K562 (cell line): ENCODE results near the gene NUP50. TPM values are rescaled to one million over a fixed set of nuclear protein-coding genes. Genes with fewer than 3 reads are reported as not detected.

Source experiments
- BRF1 ChIP-seq: IDR thresholded peaks from 3 replicates; pipeline ENCODE4 v1.6.1; 2011; ENCODE audit warnings: borderline replicate concordance, mild to moderate bottlenecking; ENCODE audit not compliant: insufficient read length; ENCODE audit errors: extremely low read depth
- CBFA2T3 ChIP-seq: fragments of 450-650 bp; IDR thresholded peaks from 2 replicates; pipeline ENCODE4 v1.6.1; 2017
- CBX3 ChIP-seq, 2 experiments: IDR thresholded peaks; 1 replicate in 1 of 2; 2 replicates in 1 of 2; pipeline ENCODE4 v1.6.1; 2012; ENCODE audit warnings: inconsistent platforms in 2 of 2, low read length in 2 of 2, borderline replicate concordance in 1 of 2, control low read depth in 1 of 2
- HLTF ChIP-seq: fragments of 450-650 bp; IDR thresholded peaks from 2 replicates; pipeline ENCODE4 v1.6.1; 2016
- KDM5B ChIP-seq: fragments of 200-600 bp; sonication (generic); IDR thresholded peaks from 2 replicates; pipeline ENCODE4 v1.6.1; 2012; ENCODE audit warnings: low read depth, mild to moderate bottlenecking, moderate library complexity, low read length, control low read depth, inconsistent platforms; ENCODE audit not compliant: insufficient replicate concordance
- NFE2 ChIP-seq: IDR thresholded peaks from 2 replicates; pipeline ENCODE4 v1.6.1; 2014; ENCODE audit warnings: antibody characterized with exemption, low read depth
- NONO ChIP-seq, 2 experiments: fragments of 200-400 bp in 1 of 2; fragments of 450-650 bp in 1 of 2; formaldehyde crosslinking in 1 of 2; IDR thresholded peaks; 2 replicates each; pipeline ENCODE4 v1.6.1; 2017; ENCODE audit warnings: low read depth in 2 of 2, mild to moderate bottlenecking in 2 of 2, moderate library complexity in 2 of 2, low read length in 1 of 2
- RBM39 ChIP-seq: fragments of 200-400 bp; formaldehyde crosslinking; optimal IDR thresholded peaks from 2 replicates; pipeline ENCODE3; 2018; ENCODE audit warnings: low read depth, low read length
- SP1 ChIP-seq: sonication (generic); formaldehyde crosslinking; IDR thresholded peaks from 2 replicates; pipeline ENCODE4 v1.8.1; 2022; ENCODE audit warnings: mild to moderate bottlenecking, missing genetic modification reagents
- TBL1XR1 ChIP-seq, 2 experiments: IDR thresholded peaks; 2 replicates each; pipeline ENCODE4 v1.6.1; 2012; ENCODE audit warnings: improper control_type of control experiment in 2 of 2, low read length in 2 of 2, mild to moderate bottlenecking in 1 of 2
- polyA plus RNA-seq, 8 experiments: library from polyadenylated mRNA; depleted of rRNA in 4 of 8; stranded (reverse) in 5 of 8; unstranded in 3 of 8; fragments of >200 nt; fragmentation: Nextera tagmentation in 2 of 8; fragmentation: Illumina TruSeq in 1 of 8; extraction: Ambion mirVana in 2 of 8; extraction: Trizol in 1 of 8; gene quantifications; 2 replicates each; pipeline versions ENCODE4 v1.2.1 to v1.2.3, GENCODE V29; 2011 to 2014; ENCODE audit warnings: inconsistent platforms in 1 of 8, missing spikeins in 1 of 8
- total RNA-seq, 7 experiments: library from RNA; depleted of rRNA in 6 of 7; stranded (reverse); fragments of >200 nt in 6 of 7; fragmentation: Illumina TruSeq in 2 of 7; extraction: Trizol in 2 of 7; gene quantifications; 2 replicates each; pipeline versions ENCODE4 v1.2.1 to v1.2.3, GENCODE V29; 2011 to 2021; ENCODE audit warnings: low replicate concordance in 1 of 7
- TF ChIP-seq, protein P1 (sequence below): fragments of 200-600 bp; sonication (generic); IDR thresholded peaks from one replicate; pipeline ENCODE4 v1.6.1; 2012; ENCODE audit warnings: mild to moderate bottlenecking, low read depth, low read length, inconsistent platforms
- TF ChIP-seq, protein P2 (sequence below), 2 experiments: fragments of 450-650 bp; IDR thresholded peaks; 2 replicates each; pipeline ENCODE4 v1.6.1; 2016

Gene NUP50
- total and polyA plus RNA-seq, 9 of the 15 experiments (the other 6 are each of a cell fraction or from before 2014, with no cell fraction given), result 23.8 to 83.7 (median 55.3) TPM

DNA sequence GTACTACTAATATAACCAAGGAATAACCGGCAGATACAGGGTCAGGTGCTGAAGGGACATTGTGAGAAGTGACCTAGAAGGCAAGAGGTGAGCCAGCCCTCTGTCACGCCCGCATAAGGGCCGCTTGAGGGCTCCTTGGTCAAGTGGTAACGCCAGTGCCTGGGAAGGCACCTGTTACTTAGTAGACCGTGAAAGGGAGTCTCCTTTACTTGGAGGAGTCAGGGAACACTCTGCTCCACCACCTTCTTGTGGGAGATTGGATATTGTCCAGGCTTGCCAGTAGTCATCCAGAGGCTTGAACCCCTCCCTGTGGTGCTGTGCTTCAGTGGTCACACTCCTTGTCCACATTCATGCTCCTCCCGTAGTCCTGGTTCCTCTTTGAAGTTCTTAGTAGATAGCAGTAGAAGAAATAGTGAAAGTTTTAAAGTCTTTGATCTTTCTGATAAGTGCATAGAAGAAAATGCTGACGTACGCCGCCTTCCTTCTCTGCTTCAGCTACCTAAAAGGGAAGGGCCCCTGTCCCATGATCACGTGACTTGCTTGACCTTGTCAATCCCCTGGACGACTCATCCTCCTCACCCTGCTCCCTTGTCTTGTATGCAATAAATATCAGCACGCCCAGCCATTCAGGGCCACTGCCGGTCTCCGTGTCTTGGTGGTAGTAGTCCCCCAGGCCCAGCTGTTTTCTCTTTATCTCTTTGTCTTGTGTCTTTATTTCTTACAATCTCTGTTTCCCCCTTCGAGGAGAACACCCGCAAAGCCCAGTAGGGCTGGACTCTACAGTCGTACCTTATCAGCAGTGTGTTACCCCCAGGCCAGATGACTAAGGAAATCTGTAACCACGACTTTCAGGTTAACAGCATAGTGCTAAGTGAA is 6.1 kb downstream of the NUP50 start (continued):
- TF ChIP-seq, protein P1, sequence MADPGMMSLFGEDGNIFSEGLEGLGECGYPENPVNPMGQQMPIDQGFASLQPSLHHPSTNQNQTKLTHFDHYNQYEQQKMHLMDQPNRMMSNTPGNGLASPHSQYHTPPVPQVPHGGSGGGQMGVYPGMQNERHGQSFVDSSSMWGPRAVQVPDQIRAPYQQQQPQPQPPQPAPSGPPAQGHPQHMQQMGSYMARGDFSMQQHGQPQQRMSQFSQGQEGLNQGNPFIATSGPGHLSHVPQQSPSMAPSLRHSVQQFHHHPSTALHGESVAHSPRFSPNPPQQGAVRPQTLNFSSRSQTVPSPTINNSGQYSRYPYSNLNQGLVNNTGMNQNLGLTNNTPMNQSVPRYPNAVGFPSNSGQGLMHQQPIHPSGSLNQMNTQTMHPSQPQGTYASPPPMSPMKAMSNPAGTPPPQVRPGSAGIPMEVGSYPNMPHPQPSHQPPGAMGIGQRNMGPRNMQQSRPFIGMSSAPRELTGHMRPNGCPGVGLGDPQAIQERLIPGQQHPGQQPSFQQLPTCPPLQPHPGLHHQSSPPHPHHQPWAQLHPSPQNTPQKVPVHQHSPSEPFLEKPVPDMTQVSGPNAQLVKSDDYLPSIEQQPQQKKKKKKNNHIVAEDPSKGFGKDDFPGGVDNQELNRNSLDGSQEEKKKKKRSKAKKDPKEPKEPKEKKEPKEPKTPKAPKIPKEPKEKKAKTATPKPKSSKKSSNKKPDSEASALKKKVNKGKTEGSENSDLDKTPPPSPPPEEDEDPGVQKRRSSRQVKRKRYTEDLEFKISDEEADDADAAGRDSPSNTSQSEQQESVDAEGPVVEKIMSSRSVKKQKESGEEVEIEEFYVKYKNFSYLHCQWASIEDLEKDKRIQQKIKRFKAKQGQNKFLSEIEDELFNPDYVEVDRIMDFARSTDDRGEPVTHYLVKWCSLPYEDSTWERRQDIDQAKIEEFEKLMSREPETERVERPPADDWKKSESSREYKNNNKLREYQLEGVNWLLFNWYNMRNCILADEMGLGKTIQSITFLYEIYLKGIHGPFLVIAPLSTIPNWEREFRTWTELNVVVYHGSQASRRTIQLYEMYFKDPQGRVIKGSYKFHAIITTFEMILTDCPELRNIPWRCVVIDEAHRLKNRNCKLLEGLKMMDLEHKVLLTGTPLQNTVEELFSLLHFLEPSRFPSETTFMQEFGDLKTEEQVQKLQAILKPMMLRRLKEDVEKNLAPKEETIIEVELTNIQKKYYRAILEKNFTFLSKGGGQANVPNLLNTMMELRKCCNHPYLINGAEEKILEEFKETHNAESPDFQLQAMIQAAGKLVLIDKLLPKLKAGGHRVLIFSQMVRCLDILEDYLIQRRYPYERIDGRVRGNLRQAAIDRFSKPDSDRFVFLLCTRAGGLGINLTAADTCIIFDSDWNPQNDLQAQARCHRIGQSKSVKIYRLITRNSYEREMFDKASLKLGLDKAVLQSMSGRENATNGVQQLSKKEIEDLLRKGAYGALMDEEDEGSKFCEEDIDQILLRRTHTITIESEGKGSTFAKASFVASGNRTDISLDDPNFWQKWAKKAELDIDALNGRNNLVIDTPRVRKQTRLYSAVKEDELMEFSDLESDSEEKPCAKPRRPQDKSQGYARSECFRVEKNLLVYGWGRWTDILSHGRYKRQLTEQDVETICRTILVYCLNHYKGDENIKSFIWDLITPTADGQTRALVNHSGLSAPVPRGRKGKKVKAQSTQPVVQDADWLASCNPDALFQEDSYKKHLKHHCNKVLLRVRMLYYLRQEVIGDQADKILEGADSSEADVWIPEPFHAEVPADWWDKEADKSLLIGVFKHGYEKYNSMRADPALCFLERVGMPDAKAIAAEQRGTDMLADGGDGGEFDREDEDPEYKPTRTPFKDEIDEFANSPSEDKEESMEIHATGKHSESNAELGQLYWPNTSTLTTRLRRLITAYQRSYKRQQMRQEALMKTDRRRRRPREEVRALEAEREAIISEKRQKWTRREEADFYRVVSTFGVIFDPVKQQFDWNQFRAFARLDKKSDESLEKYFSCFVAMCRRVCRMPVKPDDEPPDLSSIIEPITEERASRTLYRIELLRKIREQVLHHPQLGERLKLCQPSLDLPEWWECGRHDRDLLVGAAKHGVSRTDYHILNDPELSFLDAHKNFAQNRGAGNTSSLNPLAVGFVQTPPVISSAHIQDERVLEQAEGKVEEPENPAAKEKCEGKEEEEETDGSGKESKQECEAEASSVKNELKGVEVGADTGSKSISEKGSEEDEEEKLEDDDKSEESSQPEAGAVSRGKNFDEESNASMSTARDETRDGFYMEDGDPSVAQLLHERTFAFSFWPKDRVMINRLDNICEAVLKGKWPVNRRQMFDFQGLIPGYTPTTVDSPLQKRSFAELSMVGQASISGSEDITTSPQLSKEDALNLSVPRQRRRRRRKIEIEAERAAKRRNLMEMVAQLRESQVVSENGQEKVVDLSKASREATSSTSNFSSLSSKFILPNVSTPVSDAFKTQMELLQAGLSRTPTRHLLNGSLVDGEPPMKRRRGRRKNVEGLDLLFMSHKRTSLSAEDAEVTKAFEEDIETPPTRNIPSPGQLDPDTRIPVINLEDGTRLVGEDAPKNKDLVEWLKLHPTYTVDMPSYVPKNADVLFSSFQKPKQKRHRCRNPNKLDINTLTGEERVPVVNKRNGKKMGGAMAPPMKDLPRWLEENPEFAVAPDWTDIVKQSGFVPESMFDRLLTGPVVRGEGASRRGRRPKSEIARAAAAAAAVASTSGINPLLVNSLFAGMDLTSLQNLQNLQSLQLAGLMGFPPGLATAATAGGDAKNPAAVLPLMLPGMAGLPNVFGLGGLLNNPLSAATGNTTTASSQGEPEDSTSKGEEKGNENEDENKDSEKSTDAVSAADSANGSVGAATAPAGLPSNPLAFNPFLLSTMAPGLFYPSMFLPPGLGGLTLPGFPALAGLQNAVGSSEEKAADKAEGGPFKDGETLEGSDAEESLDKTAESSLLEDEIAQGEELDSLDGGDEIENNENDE, result no peak
- no peak for TF ChIP-seq NONO (IDR thresholded peaks at IDR 0.05; ENCODE audit: low read depth in 2 of 2, low read length in 1 of 2)
- no peak for TF ChIP-seq RBM39
- TF ChIP-seq BRF1, result no peak
- TF ChIP-seq KDM5B, result no peak
- no peak for TF ChIP-seq HLTF
- TF ChIP-seq SP1, result peak; percentile 41; the same call in 1 of the 2 replicates
- TF ChIP-seq, protein P2, sequence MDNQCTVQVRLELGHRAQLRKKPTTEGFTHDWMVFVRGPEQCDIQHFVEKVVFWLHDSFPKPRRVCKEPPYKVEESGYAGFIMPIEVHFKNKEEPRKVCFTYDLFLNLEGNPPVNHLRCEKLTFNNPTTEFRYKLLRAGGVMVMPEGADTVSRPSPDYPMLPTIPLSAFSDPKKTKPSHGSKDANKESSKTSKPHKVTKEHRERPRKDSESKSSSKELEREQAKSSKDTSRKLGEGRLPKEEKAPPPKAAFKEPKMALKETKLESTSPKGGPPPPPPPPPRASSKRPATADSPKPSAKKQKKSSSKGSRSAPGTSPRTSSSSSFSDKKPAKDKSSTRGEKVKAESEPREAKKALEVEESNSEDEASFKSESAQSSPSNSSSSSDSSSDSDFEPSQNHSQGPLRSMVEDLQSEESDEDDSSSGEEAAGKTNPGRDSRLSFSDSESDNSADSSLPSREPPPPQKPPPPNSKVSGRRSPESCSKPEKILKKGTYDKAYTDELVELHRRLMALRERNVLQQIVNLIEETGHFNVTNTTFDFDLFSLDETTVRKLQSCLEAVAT (IDR thresholded peaks at IDR 0.05), result no peak
- TF ChIP-seq CBX3 (IDR thresholded peaks at IDR 0.05; ENCODE audit: borderline replicate concordance in 1 of 2, low read length in 2 of 2), result no peak
- TF ChIP-seq NFE2, result peak; percentile 78
- TF ChIP-seq CBFA2T3, result peak; percentile 76
- TF ChIP-seq TBL1XR1 (IDR thresholded peaks at IDR 0.05; ENCODE audit: low read length in 2 of 2), result peak in 1 of 2 experiments; percentile 45; a peak in 1 of 4 replicates
